ENCODE results near the gene STARD5. TPM values are rescaled to one million over a fixed set of nuclear protein-coding genes. Genes with fewer than 3 reads are reported as not detected.

STARD5 gene
- polyA plus RNA-seq, 4 donors: 7.8 to 56.0 (median 16.8) TPM

DNA sequence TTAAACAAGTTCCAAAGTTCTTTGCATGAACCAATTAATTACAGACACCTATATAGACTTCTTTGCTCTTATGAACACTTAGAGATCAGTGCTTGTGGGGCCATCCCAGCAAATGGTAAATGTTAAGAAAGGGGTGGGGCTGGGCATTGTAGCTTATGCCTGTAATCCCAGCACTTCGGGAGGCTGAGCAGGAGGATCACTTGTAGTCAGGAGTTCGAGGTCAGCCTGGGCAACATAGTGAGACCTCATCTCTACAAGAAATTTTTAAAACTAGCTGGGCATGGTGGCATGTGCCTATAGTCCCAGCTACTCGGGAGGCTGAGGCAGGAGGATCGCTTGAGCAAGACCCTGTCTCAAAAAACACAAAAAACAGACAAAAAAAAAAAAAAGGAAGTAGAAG lies 19.4 kb upstream of the STARD5 start:
- Histone ChIP-seq H3K36me3 (ENCODE audit: control insufficient read depth in 3 of 3, insufficient read depth in 2 of 3, low read depth in 1 of 3, low read length in 3 of 3) (peaks cover 0 to 2% (median 0%) of the 10 kb centered on the region in 3 donors), H3K4me1 (ENCODE audit: control insufficient read depth in 3 of 3, insufficient read depth in 2 of 3, low read depth in 1 of 3, low read length in 2 of 3) (no peaks in the 10 kb centered on the region), H3K4me3 (ENCODE audit: low read depth in 1 of 3, low read length in 3 of 3) (no peak overlapping the region), H3K9me3 (ENCODE audit: control insufficient read depth in 2 of 2, insufficient read depth in 1 of 2, low read depth in 1 of 2, low read length in 1 of 2) (no peaks in the 10 kb centered on the region), H3K27ac (ENCODE audit: low read depth in 1 of 3, low read length in 2 of 3) (no peak overlapping the region), H3K27me3 (ENCODE audit: control insufficient read depth in 3 of 3, insufficient read depth in 3 of 3, low read length in 3 of 3) (no peaks in the 10 kb centered on the region)
- DNase-seq: no peak
- FAIRE-seq: no peak
- 88 to 94% (median 93%) methylated on average over 4 of the region's 4 CpGs for WGBS, 3 donors

DNA sequence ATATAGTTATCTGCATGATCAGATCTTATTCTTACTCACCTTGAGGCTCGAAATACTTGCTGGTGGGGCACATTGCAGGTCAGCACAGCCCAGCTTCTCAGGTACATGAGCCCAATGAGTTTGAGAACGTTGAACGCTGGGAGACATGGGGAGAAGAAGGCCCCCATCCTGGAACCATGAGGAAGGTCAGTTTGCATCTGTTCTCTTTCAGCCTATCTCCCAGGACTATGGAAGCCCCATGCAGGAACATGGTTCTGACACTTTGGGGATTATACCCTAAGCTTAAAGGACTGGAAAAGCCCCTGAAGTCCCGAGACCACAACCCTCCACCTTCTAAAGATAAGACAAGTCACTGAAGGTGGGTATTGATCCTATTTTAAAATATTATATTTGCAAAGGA lies 17.4 kb upstream of the STARD5 start:
- no peaks in the 10 kb centered on the region for H3K4me1 ChIP-seq (ENCODE audit: control insufficient read depth in 3 of 3, insufficient read depth in 2 of 3, low read depth in 1 of 3, low read length in 2 of 3)
- FAIRE-seq (no peak), DNase-seq (no peak)
- no peaks in the 10 kb centered on the region for H3K9me3 ChIP-seq (ENCODE audit: control insufficient read depth in 2 of 2, insufficient read depth in 1 of 2, low read depth in 1 of 2, low read length in 1 of 2)
- H3K36me3 ChIP-seq (ENCODE audit: control insufficient read depth in 3 of 3, insufficient read depth in 2 of 3, low read depth in 1 of 3, low read length in 3 of 3): peaks cover 0 to 2% (median 0%) of the 10 kb centered on the region in 3 donors
- H3K4me3 ChIP-seq (ENCODE audit: low read depth in 1 of 3, low read length in 3 of 3): no peak overlapping the region
- no peaks in the 10 kb centered on the region for H3K27me3 ChIP-seq (ENCODE audit: control insufficient read depth in 3 of 3, insufficient read depth in 3 of 3, low read length in 3 of 3)
- WGBS, 3 donors: 91 to 93% (median 91%) methylated on average over 4 of the region's 4 CpGs
- H3K27ac ChIP-seq (ENCODE audit: low read depth in 1 of 3, low read length in 2 of 3): no peak overlapping the region

DNA sequence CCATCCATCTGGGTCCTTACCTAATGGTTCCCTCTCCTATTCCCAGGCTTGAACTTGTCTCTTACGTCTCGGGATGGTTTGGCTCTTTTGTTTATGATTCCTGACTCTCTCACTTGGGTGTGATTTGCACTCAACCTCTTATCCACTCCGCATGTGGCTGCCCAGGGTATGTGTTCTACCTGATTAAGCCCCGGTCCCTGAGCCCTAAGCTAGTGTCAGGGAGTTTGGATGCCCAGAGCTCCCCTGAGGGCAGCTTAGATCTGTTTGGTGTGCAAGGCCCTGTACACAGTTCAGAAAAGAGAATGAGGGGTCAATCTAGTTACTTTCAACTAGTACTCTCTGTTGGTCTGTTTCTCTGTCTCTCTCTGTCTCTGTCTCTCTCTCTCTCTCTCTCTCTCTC lies 15.9 kb upstream of the STARD5 start:
- H3K9me3 ChIP-seq (ENCODE audit: control insufficient read depth in 2 of 2, insufficient read depth in 1 of 2, low read depth in 1 of 2, low read length in 1 of 2): no peaks in the 10 kb centered on the region
- no peak overlapping the region for H3K4me3 ChIP-seq (ENCODE audit: low read depth in 1 of 3, low read length in 3 of 3)
- peaks cover 0 to 2% (median 0%) of the 10 kb centered on the region in 3 donors for H3K36me3 ChIP-seq (ENCODE audit: control insufficient read depth in 3 of 3, insufficient read depth in 2 of 3, low read depth in 1 of 3, low read length in 3 of 3)
- FAIRE-seq (no peak), DNase-seq (no peak)
- no peak overlapping the region for H3K27ac ChIP-seq (ENCODE audit: low read depth in 1 of 3, low read length in 2 of 3)
- H3K27me3 ChIP-seq (ENCODE audit: control insufficient read depth in 3 of 3, insufficient read depth in 3 of 3, low read length in 3 of 3): no peaks in the 10 kb centered on the region
- peaks cover 0 to 8% (median 0%) of the 10 kb centered on the region in 3 donors for H3K4me1 ChIP-seq (ENCODE audit: control insufficient read depth in 3 of 3, insufficient read depth in 2 of 3, low read depth in 1 of 3, low read length in 2 of 3)
- WGBS, 3 donors: 70 to 82% (median 81%) methylated on average over 4 of the region's 4 CpGs

DNA sequence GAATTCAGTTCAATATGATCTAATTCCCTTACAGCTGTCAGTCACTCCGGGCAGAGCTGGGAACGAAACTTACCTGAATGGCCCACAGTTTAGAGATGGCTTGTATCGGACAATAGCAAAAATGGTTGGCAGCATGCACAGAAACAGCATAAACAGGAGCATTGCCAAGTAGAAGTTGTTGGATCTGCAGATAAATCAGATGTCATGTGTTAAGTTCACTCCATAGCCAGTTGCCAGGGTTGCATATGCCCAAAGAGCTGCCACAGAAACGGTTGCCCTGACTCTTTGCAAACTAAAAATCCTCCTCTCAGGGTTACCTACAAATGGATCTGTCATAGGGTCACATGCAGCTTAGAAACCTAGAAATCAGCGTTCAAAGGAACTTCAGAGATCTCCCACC lies 15.4 kb upstream of the STARD5 start:
- FAIRE-seq (no peak), DNase-seq (no peak)
- H3K4me1 ChIP-seq (ENCODE audit: control insufficient read depth in 3 of 3, insufficient read depth in 2 of 3, low read depth in 1 of 3, low read length in 2 of 3): peaks cover 0 to 13% (median 0%) of the 10 kb centered on the region in 3 donors
- H3K36me3 ChIP-seq (ENCODE audit: control insufficient read depth in 3 of 3, insufficient read depth in 2 of 3, low read depth in 1 of 3, low read length in 3 of 3): peaks cover 0 to 2% (median 0%) of the 10 kb centered on the region in 3 donors
- no peak overlapping the region for H3K27ac ChIP-seq (ENCODE audit: low read depth in 1 of 3, low read length in 2 of 3)
- WGBS, 3 donors: 84% methylated on average over 5 of the region's 5 CpGs
- H3K9me3 ChIP-seq (ENCODE audit: control insufficient read depth in 2 of 2, insufficient read depth in 1 of 2, low read depth in 1 of 2, low read length in 1 of 2): no peaks in the 10 kb centered on the region
- H3K4me3 ChIP-seq (ENCODE audit: low read depth in 1 of 3, low read length in 3 of 3): no peak overlapping the region
- no peaks in the 10 kb centered on the region for H3K27me3 ChIP-seq (ENCODE audit: control insufficient read depth in 3 of 3, insufficient read depth in 3 of 3, low read length in 3 of 3)

DNA sequence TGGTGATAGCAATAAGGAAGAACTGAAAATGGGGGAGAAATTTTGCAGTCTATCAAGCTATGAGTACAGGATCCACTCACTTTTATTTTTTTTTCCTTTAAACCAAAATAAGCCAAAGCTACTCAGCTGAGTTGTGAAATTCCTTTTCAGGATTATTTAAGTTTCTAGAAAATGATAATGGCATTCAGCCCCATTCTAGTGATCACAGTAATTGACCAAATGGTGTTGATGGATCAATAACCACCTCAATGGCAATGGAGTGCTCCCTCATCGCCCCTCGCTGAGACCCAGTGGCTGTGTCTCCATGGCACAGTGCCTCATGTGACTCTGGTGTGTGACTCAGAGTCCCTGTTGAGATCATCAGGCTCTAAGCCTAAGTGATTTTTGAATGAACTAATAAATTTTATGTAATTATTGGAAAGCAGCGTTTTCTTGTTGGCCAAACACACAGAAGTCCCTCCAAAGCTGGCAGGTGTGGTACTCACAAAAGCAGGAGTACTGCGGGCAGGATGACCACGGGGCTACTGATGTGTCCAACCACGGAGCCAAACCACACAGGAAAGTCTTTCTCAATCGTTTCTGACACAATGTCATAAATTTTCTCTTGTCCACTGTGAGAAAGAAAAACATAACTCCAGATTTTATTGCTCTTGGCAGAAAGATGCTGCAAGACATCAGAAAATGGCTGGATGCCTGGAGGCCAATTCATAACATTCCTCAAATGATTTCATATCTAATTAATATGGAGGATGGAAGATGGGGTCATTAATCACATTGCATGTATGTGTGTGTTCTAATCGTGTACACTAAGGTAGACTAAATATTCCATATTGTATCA lies 14.4 kb upstream of the STARD5 start:
- DNase-seq (no peak), FAIRE-seq (no peak)
- Histone ChIP-seq H3K36me3 (ENCODE audit: control insufficient read depth in 3 of 3, insufficient read depth in 2 of 3, low read depth in 1 of 3, low read length in 3 of 3) (no peaks in the 10 kb centered on the region), H3K4me3 (ENCODE audit: low read depth in 1 of 3, low read length in 3 of 3) (no peak overlapping the region), H3K27ac (ENCODE audit: low read depth in 1 of 3, low read length in 2 of 3) (no peak overlapping the region), H3K4me1 (ENCODE audit: control insufficient read depth in 3 of 3, insufficient read depth in 2 of 3, low read depth in 1 of 3, low read length in 2 of 3) (peaks cover 0 to 18% (median 0%) of the 10 kb centered on the region in 3 donors), H3K27me3 (ENCODE audit: control insufficient read depth in 3 of 3, insufficient read depth in 3 of 3, low read length in 3 of 3) (no peaks in the 10 kb centered on the region), H3K9me3 (ENCODE audit: control insufficient read depth in 2 of 2, insufficient read depth in 1 of 2, low read depth in 1 of 2, low read length in 1 of 2) (no peaks in the 10 kb centered on the region)
- WGBS, 3 donors: 45 to 71% (median 57%) methylated on average over 8 of the region's 8 CpGs

DNA sequence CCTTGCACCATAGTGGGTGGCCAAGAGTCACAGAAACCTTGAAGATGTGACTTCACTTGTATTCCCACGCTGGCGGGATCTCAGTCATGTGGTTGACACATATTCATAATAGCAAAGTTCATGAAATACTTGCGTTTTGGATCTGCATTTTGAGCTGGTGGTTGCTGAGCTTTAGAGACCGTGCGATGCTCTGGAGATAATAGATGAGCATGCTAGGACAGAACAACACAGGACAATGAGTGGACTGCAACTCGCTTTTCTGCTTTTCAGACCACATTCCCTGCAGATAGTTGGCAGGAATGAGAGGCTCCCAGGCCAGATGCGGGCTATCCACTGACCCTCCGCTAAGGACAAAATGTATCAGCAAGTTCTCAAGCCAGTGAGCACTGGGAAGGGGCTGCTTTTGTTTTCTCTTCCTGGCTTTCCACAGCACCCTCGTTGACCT lies 13.8 kb upstream of the STARD5 start:
- Histone ChIP-seq H3K36me3 (ENCODE audit: control insufficient read depth in 3 of 3, insufficient read depth in 2 of 3, low read depth in 1 of 3, low read length in 3 of 3) (no peaks in the 10 kb centered on the region), H3K4me1 (ENCODE audit: control insufficient read depth in 3 of 3, insufficient read depth in 2 of 3, low read depth in 1 of 3, low read length in 2 of 3) (peaks cover 0 to 18% (median 0%) of the 10 kb centered on the region in 3 donors), H3K9me3 (ENCODE audit: control insufficient read depth in 2 of 2, insufficient read depth in 1 of 2, low read depth in 1 of 2, low read length in 1 of 2) (no peaks in the 10 kb centered on the region), H3K27me3 (ENCODE audit: control insufficient read depth in 3 of 3, insufficient read depth in 3 of 3, low read length in 3 of 3) (no peaks in the 10 kb centered on the region), H3K4me3 (ENCODE audit: low read depth in 1 of 3, low read length in 3 of 3) (no peak overlapping the region), H3K27ac (ENCODE audit: low read depth in 1 of 3, low read length in 2 of 3) (no peak overlapping the region)
- DNase-seq: no peak
- FAIRE-seq: no peak
- 66 to 90% (median 77%) methylated on average over 9 of the region's 9 CpGs for WGBS, 3 donors

DNA sequence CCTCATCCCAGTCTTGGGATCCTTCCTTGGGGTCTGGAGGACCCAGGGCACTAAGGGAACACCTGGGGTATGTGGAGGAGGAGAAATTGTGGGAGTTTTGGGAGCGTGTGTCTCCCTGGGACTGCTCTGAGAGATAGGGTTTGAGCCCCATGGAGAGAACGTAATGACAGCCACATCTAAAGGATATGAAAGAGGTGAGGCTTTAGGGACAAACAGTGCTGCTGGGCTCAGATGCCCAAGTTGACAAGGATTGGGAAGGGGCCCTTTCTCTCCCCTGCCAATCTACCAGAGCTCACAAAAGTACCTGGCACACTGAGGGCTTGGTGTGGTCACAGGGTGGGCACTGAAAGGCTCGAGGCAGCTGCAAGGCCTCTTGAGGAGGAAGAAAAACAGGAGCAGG lies 13.3 kb upstream of the STARD5 start:
- H3K27ac ChIP-seq (ENCODE audit: low read depth in 1 of 3, low read length in 2 of 3): no peak overlapping the region
- FAIRE-seq: no peak
- WGBS, 3 donors: 84 to 85% (median 85%) methylated on average over 3 of the region's 3 CpGs

DNA sequence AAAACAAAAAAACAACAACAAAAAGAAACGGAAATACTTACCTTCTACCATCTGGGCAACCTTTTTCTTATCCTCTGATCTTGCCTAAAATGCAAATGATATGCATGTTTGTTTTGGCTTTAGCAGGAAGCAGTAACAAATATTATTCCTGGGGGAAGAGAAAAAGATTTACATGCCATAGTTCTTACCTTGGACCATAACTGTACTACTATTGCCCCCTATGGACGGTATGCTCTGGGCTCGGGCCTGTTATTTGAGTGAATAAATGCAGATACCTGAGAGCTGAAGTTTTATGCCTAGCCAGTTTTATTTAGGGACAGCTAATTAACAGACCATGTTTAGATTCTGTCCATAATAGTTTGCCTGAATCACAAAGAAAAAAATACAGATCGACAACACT lies 12.6 kb upstream of the STARD5 start:
- Histone ChIP-seq H3K9me3 (ENCODE audit: control insufficient read depth in 2 of 2, insufficient read depth in 1 of 2, low read depth in 1 of 2, low read length in 1 of 2) (no peaks in the 10 kb centered on the region), H3K4me1 (ENCODE audit: control insufficient read depth in 3 of 3, insufficient read depth in 2 of 3, low read depth in 1 of 3, low read length in 2 of 3) (peaks cover 0 to 24% (median 0%) of the 10 kb centered on the region in 3 donors), H3K36me3 (ENCODE audit: control insufficient read depth in 3 of 3, insufficient read depth in 2 of 3, low read depth in 1 of 3, low read length in 3 of 3) (no peaks in the 10 kb centered on the region), H3K27me3 (ENCODE audit: control insufficient read depth in 3 of 3, insufficient read depth in 3 of 3, low read length in 3 of 3) (no peaks in the 10 kb centered on the region), H3K27ac (ENCODE audit: low read depth in 1 of 3, low read length in 2 of 3) (no peak overlapping the region), H3K4me3 (ENCODE audit: low read depth in 1 of 3, low read length in 3 of 3) (no peak overlapping the region)
- no peak for FAIRE-seq
- no peak for DNase-seq
- WGBS, 3 donors: 86 to 93% (median 90%) methylated on average over 4 of the region's 4 CpGs

More for the DNA sequence above, 13.3 kb upstream of the STARD5 start:
- Histone ChIP-seq H3K27me3 (ENCODE audit: control insufficient read depth in 3 of 3, insufficient read depth in 3 of 3, low read length in 3 of 3) (no peaks in the 10 kb centered on the region), H3K9me3 (ENCODE audit: control insufficient read depth in 2 of 2, insufficient read depth in 1 of 2, low read depth in 1 of 2, low read length in 1 of 2) (no peaks in the 10 kb centered on the region), H3K4me1 (ENCODE audit: control insufficient read depth in 3 of 3, insufficient read depth in 2 of 3, low read depth in 1 of 3, low read length in 2 of 3) (peaks cover 0 to 18% (median 0%) of the 10 kb centered on the region in 3 donors), H3K4me3 (ENCODE audit: low read depth in 1 of 3, low read length in 3 of 3) (no peak overlapping the region), H3K36me3 (ENCODE audit: control insufficient read depth in 3 of 3, insufficient read depth in 2 of 3, low read depth in 1 of 3, low read length in 3 of 3) (no peaks in the 10 kb centered on the region)
- no peak for DNase-seq
